DND-41 (cell line): ENCODE results near the gene NSUN2.

Experiments
- EZH2 ChIP-seq: IDR thresholded peaks from 3 replicates; pipeline ENCODE4 v1.6.1; 2012; ENCODE audit warnings: borderline replicate concordance, low read depth, mild to moderate bottlenecking, moderate library complexity, low read length, inconsistent platforms; ENCODE audit not compliant: severe bottlenecking
- TF ChIP-seq, protein P1 (sequence below): IDR thresholded peaks from 2 replicates; pipeline ENCODE4 v1.5.1; 2012; ENCODE audit warnings: borderline replicate concordance, low read length, moderate library complexity, mild to moderate bottlenecking; ENCODE audit not compliant: poor library complexity, severe bottlenecking; ENCODE audit errors: extremely low read depth

DNA sequence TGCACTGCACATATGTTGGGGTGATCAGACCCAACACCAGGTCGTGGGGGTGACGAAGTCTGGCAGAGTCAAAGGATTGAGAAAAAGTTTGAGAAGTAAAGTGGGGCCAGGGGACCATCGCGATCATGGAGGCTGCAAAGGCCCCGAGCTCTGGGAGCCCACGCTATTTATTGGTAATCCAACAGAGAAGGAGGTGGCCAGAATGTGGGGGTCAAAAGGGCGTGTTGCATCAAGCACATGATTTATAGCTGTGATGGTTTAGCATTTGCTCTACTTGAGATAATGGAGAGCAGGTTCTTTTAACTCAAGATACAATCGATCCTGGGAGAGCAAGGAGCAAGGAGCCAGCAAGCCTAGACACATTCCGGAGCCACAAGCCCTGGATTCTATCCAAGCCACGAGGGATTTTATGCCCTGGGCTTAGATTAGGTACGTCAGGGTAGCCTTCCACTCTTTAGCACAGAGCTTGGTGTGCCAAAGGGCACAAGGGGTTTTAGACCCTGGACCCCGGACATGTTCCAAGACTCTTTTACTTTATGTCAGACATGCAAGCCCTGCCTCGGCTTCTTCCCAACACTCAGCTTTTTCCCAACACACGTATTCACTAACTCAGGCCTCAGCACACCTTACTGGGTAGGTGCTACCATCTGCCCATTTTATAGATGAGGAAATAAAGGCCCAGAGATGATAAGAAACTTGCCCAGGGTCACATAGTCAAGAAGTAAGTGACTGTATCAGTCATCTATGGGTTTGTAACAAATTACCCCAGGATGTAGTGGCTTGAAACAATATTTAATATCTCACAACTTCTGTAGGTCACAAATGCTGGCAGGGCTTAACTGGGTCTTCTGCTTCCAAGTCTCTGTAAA, 39.5 kb downstream of the NSUN2 start:
- TF ChIP-seq, protein P1, sequence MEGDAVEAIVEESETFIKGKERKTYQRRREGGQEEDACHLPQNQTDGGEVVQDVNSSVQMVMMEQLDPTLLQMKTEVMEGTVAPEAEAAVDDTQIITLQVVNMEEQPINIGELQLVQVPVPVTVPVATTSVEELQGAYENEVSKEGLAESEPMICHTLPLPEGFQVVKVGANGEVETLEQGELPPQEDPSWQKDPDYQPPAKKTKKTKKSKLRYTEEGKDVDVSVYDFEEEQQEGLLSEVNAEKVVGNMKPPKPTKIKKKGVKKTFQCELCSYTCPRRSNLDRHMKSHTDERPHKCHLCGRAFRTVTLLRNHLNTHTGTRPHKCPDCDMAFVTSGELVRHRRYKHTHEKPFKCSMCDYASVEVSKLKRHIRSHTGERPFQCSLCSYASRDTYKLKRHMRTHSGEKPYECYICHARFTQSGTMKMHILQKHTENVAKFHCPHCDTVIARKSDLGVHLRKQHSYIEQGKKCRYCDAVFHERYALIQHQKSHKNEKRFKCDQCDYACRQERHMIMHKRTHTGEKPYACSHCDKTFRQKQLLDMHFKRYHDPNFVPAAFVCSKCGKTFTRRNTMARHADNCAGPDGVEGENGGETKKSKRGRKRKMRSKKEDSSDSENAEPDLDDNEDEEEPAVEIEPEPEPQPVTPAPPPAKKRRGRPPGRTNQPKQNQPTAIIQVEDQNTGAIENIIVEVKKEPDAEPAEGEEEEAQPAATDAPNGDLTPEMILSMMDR, result no peak
- no peak for TF ChIP-seq EZH2
